Parathyroid adenoma (tissue), 2 donors: ENCODE measurements around the gene NOG.

Experiments used
- H2AFZ ChIP-seq: fragments of 300-600 bp; sonication (generic); one replicate; pipeline ENCODE4 v1.7.0; 2017; ENCODE audit warnings: antibody characterized with exemption, mild to moderate bottlenecking
- H3K27ac ChIP-seq: fragments of 300-600 bp; sonication (generic); one replicate; pipeline ENCODE4 v1.7.0; 2017
- H3K27me3 ChIP-seq: fragments of 300-600 bp; sonication (generic); one replicate; pipeline ENCODE4 v1.7.0; 2017; ENCODE audit warnings: low read length; ENCODE audit not compliant: control insufficient read depth, insufficient read depth
- H3K36me3 ChIP-seq: fragments of 300-600 bp; sonication (generic); one replicate; pipeline ENCODE4 v1.7.0; 2017; ENCODE audit warnings: low read length; ENCODE audit not compliant: control insufficient read depth, insufficient read depth
- H3K4me1 ChIP-seq: fragments of 300-600 bp; sonication (generic); one replicate; pipeline ENCODE4 v1.7.0; 2017; ENCODE audit warnings: control low read depth
- H3K4me2 ChIP-seq: fragments of 300-600 bp; sonication (generic); one replicate; pipeline ENCODE4 v1.7.0; 2017; ENCODE audit warnings: low read length
- H3K4me3 ChIP-seq: fragments of 300-600 bp; sonication (generic); one replicate; pipeline ENCODE4 v1.7.0; 2017; ENCODE audit warnings: low read depth, low read length
- H3K79me2 ChIP-seq: fragments of 300-600 bp; sonication (generic); one replicate; pipeline ENCODE4 v1.7.0; 2017; ENCODE audit warnings: control low read depth
- H3K9ac ChIP-seq: fragments of 300-600 bp; sonication (generic); one replicate; pipeline ENCODE4 v1.7.0; 2017; ENCODE audit warnings: mild to moderate bottlenecking
- H3K9me3 ChIP-seq: fragments of 300-600 bp; sonication (generic); one replicate; pipeline ENCODE4 v1.7.0; 2017; ENCODE audit warnings: low read length; ENCODE audit not compliant: control insufficient read depth
- TF ChIP-seq, protein P1 (sequence below): fragments of 300-600 bp; sonication (generic); IDR thresholded peaks from one replicate; pipeline ENCODE4 v1.7.0; 2017; ENCODE audit warnings: antibody characterized with exemption, mild to moderate bottlenecking
- donor health status: primary hyperparathyroidism.

NOG gene

DNA sequence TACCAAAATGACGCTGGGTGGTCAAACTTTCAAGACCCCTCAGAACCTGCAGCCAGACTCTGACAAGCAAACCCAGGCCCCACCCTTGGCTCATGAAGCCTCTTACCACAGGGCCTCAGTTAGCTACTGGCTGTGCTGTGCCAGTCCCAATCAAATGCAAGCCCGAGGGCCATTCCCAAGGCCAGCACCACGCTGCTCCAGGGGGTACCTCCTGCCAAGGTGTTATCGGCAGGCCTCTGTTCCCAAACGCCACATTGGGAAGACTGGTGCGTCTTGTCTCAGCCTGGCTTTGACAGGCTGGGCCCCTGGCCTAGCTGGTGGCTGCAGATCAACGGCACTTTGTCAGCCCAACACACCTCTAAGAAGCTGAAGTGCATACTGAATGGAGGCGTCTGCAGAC lies 35.8 kb upstream of the NOG start:
- no peaks in the 10 kb centered on the region for H3K4me1 ChIP-seq
- H3K27ac ChIP-seq, result no peak overlapping the region
- H3K36me3 ChIP-seq, result no peaks in the 10 kb centered on the region
- H3K9me3 ChIP-seq, result no peaks in the 10 kb centered on the region
- H2AFZ ChIP-seq, result no peak overlapping the region
- H3K79me2 ChIP-seq, result no peaks in the 10 kb centered on the region
- TF ChIP-seq, protein P1, sequence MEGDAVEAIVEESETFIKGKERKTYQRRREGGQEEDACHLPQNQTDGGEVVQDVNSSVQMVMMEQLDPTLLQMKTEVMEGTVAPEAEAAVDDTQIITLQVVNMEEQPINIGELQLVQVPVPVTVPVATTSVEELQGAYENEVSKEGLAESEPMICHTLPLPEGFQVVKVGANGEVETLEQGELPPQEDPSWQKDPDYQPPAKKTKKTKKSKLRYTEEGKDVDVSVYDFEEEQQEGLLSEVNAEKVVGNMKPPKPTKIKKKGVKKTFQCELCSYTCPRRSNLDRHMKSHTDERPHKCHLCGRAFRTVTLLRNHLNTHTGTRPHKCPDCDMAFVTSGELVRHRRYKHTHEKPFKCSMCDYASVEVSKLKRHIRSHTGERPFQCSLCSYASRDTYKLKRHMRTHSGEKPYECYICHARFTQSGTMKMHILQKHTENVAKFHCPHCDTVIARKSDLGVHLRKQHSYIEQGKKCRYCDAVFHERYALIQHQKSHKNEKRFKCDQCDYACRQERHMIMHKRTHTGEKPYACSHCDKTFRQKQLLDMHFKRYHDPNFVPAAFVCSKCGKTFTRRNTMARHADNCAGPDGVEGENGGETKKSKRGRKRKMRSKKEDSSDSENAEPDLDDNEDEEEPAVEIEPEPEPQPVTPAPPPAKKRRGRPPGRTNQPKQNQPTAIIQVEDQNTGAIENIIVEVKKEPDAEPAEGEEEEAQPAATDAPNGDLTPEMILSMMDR, result no peak
- H3K27me3 ChIP-seq, result no peaks in the 10 kb centered on the region
- no peak overlapping the region for H3K9ac ChIP-seq
- H3K4me2 ChIP-seq, result no peak overlapping the region
- H3K4me3 ChIP-seq, result no peak overlapping the region

- no peaks in the 10 kb centered on the region for H3K9me3 ChIP-seq
- no peak overlapping the region for H3K9ac ChIP-seq
- H3K27me3 ChIP-seq, result no peaks in the 10 kb centered on the region
- TF ChIP-seq, protein P1, result no peak
- H3K27ac ChIP-seq, result no peak overlapping the region
- H3K4me3 ChIP-seq, result no peak overlapping the region
- no peaks in the 10 kb centered on the region for H3K79me2 ChIP-seq
- no peaks in the 10 kb centered on the region for H3K4me1 ChIP-seq
- H2AFZ ChIP-seq, result no peak overlapping the region
- no peaks in the 10 kb centered on the region for H3K36me3 ChIP-seq
- no peak overlapping the region for H3K4me2 ChIP-seq
Measured at GRCh38 chr17:56558088-56558487, 35.4 kb upstream of the NOG start.

DNA sequence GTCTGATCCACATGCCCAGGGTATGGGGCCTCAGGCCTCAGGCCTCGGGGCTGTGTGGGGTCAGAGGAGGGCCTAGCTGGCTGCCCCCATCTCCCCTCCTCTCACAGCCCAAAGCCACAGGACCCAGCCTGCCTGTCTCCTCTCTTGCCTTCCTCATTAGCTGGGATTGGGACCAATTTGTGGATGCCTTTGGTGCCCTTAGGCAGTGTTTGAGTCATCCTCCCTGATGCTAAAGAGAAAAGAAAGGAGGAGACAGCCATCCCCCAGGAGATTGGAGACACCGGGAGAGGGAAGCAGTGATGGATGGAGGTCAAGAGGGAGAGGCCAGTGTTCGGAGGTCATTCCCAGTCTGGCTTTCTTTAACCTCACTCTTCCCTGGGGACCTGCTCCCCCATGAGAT lies 23.3 kb upstream of the NOG start:
- no peak overlapping the region for H3K9ac ChIP-seq
- H3K4me3 ChIP-seq, result no peak overlapping the region
- H3K9me3 ChIP-seq, result no peaks in the 10 kb centered on the region
- H3K36me3 ChIP-seq, result no peaks in the 10 kb centered on the region
- H3K27ac ChIP-seq, result no peak overlapping the region
- no peaks in the 10 kb centered on the region for H3K4me1 ChIP-seq
- no peaks in the 10 kb centered on the region for H3K27me3 ChIP-seq
- H3K79me2 ChIP-seq, result no peaks in the 10 kb centered on the region
- no peak overlapping the region for H2AFZ ChIP-seq
- TF ChIP-seq, protein P1, result no peak
- H3K4me2 ChIP-seq, result no peak overlapping the region

- Histone ChIP-seq H3K27me3 (no peaks in the 10 kb centered on the region), H3K4me2 (no peak overlapping the region), H3K9ac (no peak overlapping the region), H3K9me3 (no peaks in the 10 kb centered on the region), H3K4me3 (no peak overlapping the region), H3K79me2 (no peaks in the 10 kb centered on the region), H3K27ac (no peak overlapping the region), H3K4me1 (no peaks in the 10 kb centered on the region), H3K36me3 (no peaks in the 10 kb centered on the region), H2AFZ (no peak overlapping the region)
- TF ChIP-seq, protein P1, result no peak
Measured at GRCh38 chr17:56571456-56571855, 22.0 kb upstream of the NOG start.

GRCh38 chr17:56577190-56577842 lies 16.2 kb upstream of the NOG start:
- Histone ChIP-seq H3K36me3 (no peaks in the 10 kb centered on the region), H3K4me3 (no peak overlapping the region), H2AFZ (no peak overlapping the region), H3K27me3 (no peaks in the 10 kb centered on the region), H3K79me2 (no peaks in the 10 kb centered on the region), H3K27ac (no peak overlapping the region), H3K9me3 (no peaks in the 10 kb centered on the region), H3K9ac (no peak overlapping the region), H3K4me2 (no peak overlapping the region), H3K4me1 (no peaks in the 10 kb centered on the region)
- TF ChIP-seq, protein P1, result no peak
